HG03139 (cell line): ENCODE results near the gene ENTPD3.
"Not testable (repeated sequence)": the region's sequence is repeated elsewhere in the genome, so short reads cannot be mapped to it uniquely, and the experiment has no call there.

ENCODE experiments used
- ATAC-seq: cut with Tn5 transposase; IDR thresholded peaks from one replicate; pipeline ENCODE4 v1.9.1; 2021; ENCODE audit not compliant: unreplicated experiment

Gene ENTPD3

DNA sequence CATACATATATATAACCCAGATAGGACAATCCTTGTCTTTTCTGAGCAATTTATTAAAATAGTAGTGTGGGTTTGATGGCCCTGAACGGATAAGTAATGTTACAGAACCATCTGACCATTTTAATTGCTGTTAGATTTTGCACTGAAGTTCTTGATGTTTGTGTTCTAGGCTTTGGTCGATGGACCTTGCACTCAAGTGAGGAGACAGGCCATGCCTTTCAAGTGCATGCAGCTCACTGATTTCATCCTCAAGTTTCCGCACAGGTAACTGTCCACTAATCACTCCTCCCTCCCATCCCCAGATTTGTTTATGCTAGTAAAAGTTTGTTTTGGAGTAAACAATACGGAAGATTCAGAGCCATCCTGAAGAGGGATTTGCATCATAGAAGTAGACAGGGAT is 71.5 kb downstream of the ENTPD3 start:
- ATAC-seq, result no peak

GRCh38 chr3:40460481-40460880 is 73.5 kb downstream of the ENTPD3 start:
- not testable (repeated sequence) for ATAC-seq

DNA sequence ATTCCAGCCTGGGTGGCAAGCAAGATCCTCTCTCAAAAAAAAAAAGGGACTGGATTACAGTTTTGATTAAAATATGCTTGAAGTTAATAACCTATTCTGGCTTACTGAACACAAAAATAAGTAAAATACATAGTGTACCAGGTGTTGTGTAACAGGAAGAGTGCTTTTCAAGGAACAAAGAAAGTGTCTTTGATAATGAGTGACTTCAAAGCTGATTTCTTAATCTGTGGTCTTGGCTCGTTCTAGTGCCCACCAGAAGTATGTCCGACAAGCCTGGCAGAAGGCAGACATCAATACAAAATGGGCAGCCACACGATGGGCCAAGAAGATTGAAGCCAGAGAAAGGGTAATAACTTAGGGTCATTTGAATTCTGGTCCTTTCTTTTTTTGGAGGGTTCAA is 74.2 kb downstream of the ENTPD3 start:
- ATAC-seq, result no peak

GRCh38 chr3:40462838-40463237 is 75.9 kb downstream of the ENTPD3 start:
- ATAC-seq, result not testable (repeated sequence)

- ATAC-seq, result no peak
Measured at GRCh38 chr3:40463579-40463978, 76.6 kb downstream of the ENTPD3 start.

GRCh38 chr3:40464339-40465110 is 77.5 kb downstream of the ENTPD3 start:
- ATAC-seq, result no peak

GRCh38 chr3:40465111-40465407 is 78.1 kb downstream of the ENTPD3 start:
- ATAC-seq, result no peak

DNA sequence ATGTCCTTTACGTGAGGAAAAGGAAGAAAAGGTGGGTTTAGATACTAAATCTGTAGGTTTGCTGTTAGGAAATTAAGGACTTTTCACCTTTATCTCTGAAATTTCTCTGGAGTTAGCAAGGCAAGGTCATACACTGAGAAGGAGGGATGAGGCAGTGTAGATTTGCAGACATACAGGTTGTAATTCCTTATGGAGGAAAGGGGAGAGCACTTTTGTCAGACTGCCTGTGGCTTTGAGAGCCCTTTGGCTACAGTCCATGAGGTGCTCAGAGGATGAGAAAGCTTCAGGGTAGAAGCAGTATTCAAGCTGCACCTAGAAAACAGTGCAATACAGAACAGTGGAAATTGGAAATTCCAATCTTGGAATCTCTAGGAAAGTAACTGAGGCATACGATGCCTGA is 78.5 kb downstream of the ENTPD3 start:
- no peak for ATAC-seq

GRCh38 chr3:40468018-40468417 is 81.0 kb downstream of the ENTPD3 start:
- ATAC-seq, result no peak

- no peak for ATAC-seq
Measured at GRCh38 chr3:40470701-40471100, 83.7 kb downstream of the ENTPD3 start.

- ATAC-seq, result peak; percentile 76
Measured at GRCh38 chr3:40476478-40477470, 89.8 kb downstream of the ENTPD3 start, which contains the start of gene ZNF619. Gene ZNF619, plus strand, starts transcription at chr3:40477122. Its CDS starts 858 bp downstream, at chr3:40477980.

DNA sequence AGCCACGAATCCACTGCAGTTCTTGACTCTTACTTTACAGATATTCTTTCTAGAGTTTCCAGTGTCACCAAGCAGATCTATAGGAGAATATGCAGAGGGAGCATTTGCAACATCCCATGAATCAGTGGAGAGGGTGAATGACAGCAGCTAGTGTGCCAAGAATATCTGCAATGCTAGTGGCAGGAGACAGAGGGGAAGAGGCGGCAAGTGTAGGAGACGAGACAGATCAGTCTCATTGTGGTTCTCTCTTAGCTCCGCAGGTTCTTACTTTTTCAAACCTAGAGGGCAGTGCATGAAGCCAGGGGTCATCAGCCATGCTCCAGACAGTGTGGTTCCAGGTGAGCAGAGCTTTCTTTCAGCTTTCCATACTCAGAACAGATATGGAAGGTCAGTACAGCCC is 90.7 kb downstream of the ENTPD3 start:
- no peak for ATAC-seq
